HepG2 (cell line): ENCODE measurements around the gene PLK5. TPM values are rescaled to one million over a fixed set of nuclear protein-coding genes. Genes with fewer than 3 reads are reported as not detected.

ENCODE experiments used
- GLI4 ChIP-seq: sonication (generic); formaldehyde crosslinking; IDR thresholded peaks from 2 replicates; pipeline ENCODE4 v1.5.1; 2020; ENCODE audit warnings: missing genetic modification reagents, mild to moderate bottlenecking, moderate library complexity, borderline replicate concordance
- HNRNPK ChIP-seq: fragments of 200-400 bp; formaldehyde crosslinking; IDR thresholded peaks from 2 replicates; pipeline ENCODE4 v1.6.1; 2018; ENCODE audit warnings: low read length, low read depth, moderate library complexity, mild to moderate bottlenecking; ENCODE audit not compliant: poor library complexity, severe bottlenecking
- HOXA9 ChIP-seq: sonication (generic); formaldehyde crosslinking; IDR thresholded peaks from 2 replicates; pipeline ENCODE4 v1.8.1; 2022; ENCODE audit warnings: missing genetic modification reagents, mild to moderate bottlenecking, moderate library complexity, borderline replicate concordance
- IRF2 ChIP-seq: IDR thresholded peaks from 2 replicates; pipeline ENCODE4 v1.6.1; 2018; ENCODE audit warnings: missing genetic modification reagents, missing compliant biosample characterization
- MXI1 ChIP-seq: IDR thresholded peaks from 3 replicates; pipeline ENCODE4 v1.6.1; 2012; ENCODE audit warnings: low read depth, low read length, inconsistent platforms, borderline replicate concordance
- PAX8 ChIP-seq: sonication (generic); formaldehyde crosslinking; IDR thresholded peaks from 2 replicates; pipeline ENCODE4 v1.8.0; 2022; ENCODE audit warnings: mild to moderate bottlenecking, missing genetic modification reagents, borderline replicate concordance
- PCBP1 ChIP-seq: fragments of 200-400 bp; formaldehyde crosslinking; IDR thresholded peaks from 2 replicates; pipeline ENCODE4 v1.6.1; 2017; ENCODE audit warnings: mild to moderate bottlenecking, low read depth, low read length, borderline replicate concordance
- RELA ChIP-seq: sonication (generic); formaldehyde crosslinking; IDR thresholded peaks from 2 replicates; pipeline ENCODE4 v1.4.0; 2020; ENCODE audit warnings: missing genetic modification reagents
- SIN3A ChIP-seq: IDR thresholded peaks from 2 replicates; pipeline ENCODE4 v1.6.1; 2011; ENCODE audit warnings: low read depth, mild to moderate bottlenecking, control low read depth, low read length, borderline replicate concordance
- SP2 ChIP-seq: sonication (generic); formaldehyde crosslinking; IDR thresholded peaks from 2 replicates; pipeline ENCODE4 v1.5.1; 2020; ENCODE audit warnings: mild to moderate bottlenecking, missing genetic modification reagents
- SP5 ChIP-seq: IDR thresholded peaks from 2 replicates; pipeline ENCODE4 v1.6.1; 2016; ENCODE audit warnings: low read depth, borderline replicate concordance
- THYN1 ChIP-seq: sonication (generic); formaldehyde crosslinking; IDR thresholded peaks from 2 replicates; pipeline ENCODE4 v1.8.1; 2023; ENCODE audit warnings: low read depth, mild to moderate bottlenecking, moderate library complexity, missing genetic modification reagents, borderline replicate concordance
- ZMAT3 ChIP-seq: sonication (generic); formaldehyde crosslinking; conservative IDR thresholded peaks from 2 replicates; pipeline ENCODE4 v1.7.0; 2021; ENCODE audit warnings: missing genetic modification reagents
- ZMYM4 ChIP-seq: sonication (generic); formaldehyde crosslinking; IDR thresholded peaks from 2 replicates; pipeline ENCODE4 v1.8.1; 2023; ENCODE audit warnings: mild to moderate bottlenecking, missing genetic modification reagents
- ZNF225 ChIP-seq: sonication (generic); formaldehyde crosslinking; IDR thresholded peaks from 2 replicates; pipeline ENCODE4 v1.4.0; 2020; ENCODE audit warnings: mild to moderate bottlenecking, missing genetic modification reagents
- ZNF251 ChIP-seq: sonication (generic); formaldehyde crosslinking; IDR thresholded peaks from 2 replicates; pipeline ENCODE4 v1.9.0; 2021; ENCODE audit warnings: mild to moderate bottlenecking, missing genetic modification reagents
- ZNF326 ChIP-seq: sonication (generic); formaldehyde crosslinking; IDR thresholded peaks from 2 replicates; pipeline ENCODE4 v1.4.0; 2020; ENCODE audit warnings: missing genetic modification reagents, borderline replicate concordance
- ZNF430 ChIP-seq: sonication (generic); formaldehyde crosslinking; IDR thresholded peaks from 2 replicates; pipeline ENCODE4 v1.9.0; 2021; ENCODE audit warnings: mild to moderate bottlenecking, missing genetic modification reagents
- ZNF777 ChIP-seq: sonication (generic); formaldehyde crosslinking; IDR thresholded peaks from 2 replicates; pipeline ENCODE4 v1.4.0; 2020; ENCODE audit warnings: missing genetic modification reagents
- ZNF883 ChIP-seq: sonication (generic); formaldehyde crosslinking; IDR thresholded peaks from 2 replicates; pipeline ENCODE4 v1.5.1; 2020; ENCODE audit warnings: mild to moderate bottlenecking, missing genetic modification reagents; ENCODE audit errors: not compliant biosample characterization
- polyA plus RNA-seq, 8 experiments: library from polyadenylated mRNA; depleted of rRNA in 3 of 8; stranded (reverse) in 7 of 8; unstranded in 1 of 8; fragments of >200 nt; fragmentation: Illumina TruSeq in 4 of 8; extraction: Trizol in 4 of 8; gene quantifications; 2 replicates each; pipeline versions ENCODE4 v1.2.1 to v1.2.3, GENCODE V29; 2011 to 2016; ENCODE audit warnings: low read depth in 4 of 8, missing spikeins in 1 of 8, mixed read lengths in 1 of 8; ENCODE audit not compliant: insufficient read depth in 1 of 8
- total RNA-seq, 5 experiments: library from RNA; depleted of rRNA; stranded (reverse); fragments of >200 nt; fragmentation: Illumina TruSeq; extraction: Trizol; gene quantifications; 2 replicates each; pipeline ENCODE4 v1.2.3, GENCODE V29; 2016; ENCODE audit warnings: low read depth in 1 of 5
- TF ChIP-seq, protein P1 (sequence below): IDR thresholded peaks from 2 replicates; pipeline ENCODE4 v1.6.1; 2016; ENCODE audit warnings: missing compliant biosample characterization, missing genetic modification reagents, borderline replicate concordance
- TF ChIP-seq, protein P2 (sequence below): sonication (generic); formaldehyde crosslinking; IDR thresholded peaks from 2 replicates; pipeline ENCODE4 v1.5.1; 2020; ENCODE audit warnings: missing genetic modification reagents, mild to moderate bottlenecking, borderline replicate concordance
- TF ChIP-seq, protein P3 (sequence below): sonication (generic); formaldehyde crosslinking; IDR thresholded peaks from 2 replicates; pipeline ENCODE4 v1.5.1; 2020; ENCODE audit warnings: missing genetic modification reagents, mild to moderate bottlenecking, borderline replicate concordance
- TF ChIP-seq, protein P4 (sequence below): sonication (generic); formaldehyde crosslinking; IDR thresholded peaks from 2 replicates; pipeline ENCODE4 v1.4.0; 2020; ENCODE audit warnings: missing genetic modification reagents

Gene PLK5
- total and polyA plus RNA-seq, 2 of the 13 experiments (the other 11 are each of a cell fraction or from before 2014, with no cell fraction given) = not detected

DNA sequence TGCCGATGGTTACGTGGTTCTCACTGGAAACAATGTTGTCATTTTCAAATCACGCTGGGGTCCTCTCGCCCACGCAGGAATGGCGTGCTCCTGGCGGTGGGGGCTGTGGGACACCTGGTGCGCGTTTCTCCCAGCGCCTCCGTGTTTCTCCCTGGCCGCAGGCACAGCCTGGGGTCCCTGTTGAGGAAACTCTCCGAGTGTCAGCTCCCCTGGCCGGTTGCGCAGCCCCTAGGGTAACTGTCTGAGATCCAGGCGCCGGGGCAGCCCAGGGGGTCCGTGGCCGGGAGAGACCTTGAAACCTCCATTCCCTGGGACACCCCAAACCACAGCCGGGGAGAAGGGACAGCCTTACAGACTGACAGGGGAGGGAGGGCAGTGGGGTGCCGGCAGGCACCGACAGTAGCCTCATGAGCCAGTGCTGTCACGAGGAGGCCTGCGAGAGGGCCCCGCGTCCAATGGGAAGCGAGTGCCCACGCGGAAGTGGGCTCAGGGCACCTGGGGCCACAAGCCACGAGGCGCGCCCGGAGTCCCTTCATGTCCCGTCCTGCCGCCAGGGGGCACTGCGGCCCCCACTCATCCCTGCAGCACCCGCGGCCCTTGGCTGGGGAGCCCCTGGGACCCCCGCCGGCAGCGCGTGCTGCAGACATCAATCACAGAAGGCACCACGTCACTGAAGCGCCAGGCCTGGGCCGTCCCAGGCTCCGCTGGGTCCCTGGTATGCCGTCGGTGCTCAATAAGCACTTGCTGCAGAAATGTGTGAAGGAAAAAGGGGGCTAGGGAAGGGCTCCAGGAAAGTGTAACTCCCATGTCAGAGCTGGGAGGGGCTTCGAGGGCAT, 20.6 kb upstream of the PLK5 start (continued):
- TF ChIP-seq, protein P1, sequence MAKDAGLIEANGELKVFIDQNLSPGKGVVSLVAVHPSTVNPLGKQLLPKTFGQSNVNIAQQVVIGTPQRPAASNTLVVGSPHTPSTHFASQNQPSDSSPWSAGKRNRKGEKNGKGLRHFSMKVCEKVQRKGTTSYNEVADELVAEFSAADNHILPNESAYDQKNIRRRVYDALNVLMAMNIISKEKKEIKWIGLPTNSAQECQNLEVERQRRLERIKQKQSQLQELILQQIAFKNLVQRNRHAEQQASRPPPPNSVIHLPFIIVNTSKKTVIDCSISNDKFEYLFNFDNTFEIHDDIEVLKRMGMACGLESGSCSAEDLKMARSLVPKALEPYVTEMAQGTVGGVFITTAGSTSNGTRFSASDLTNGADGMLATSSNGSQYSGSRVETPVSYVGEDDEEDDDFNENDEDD (CRISPR knock-in tag) = peak; percentile 73
- TF ChIP-seq MXI1 (0 out of 3 replicates have a peak, but pooled peaks have one; percentile 29), RELA (no peak), ZMYM4 (CRISPR knock-in tag) (no peak), SP5 (no peak), ZNF430 (CRISPR knock-in tag) (no peak), PCBP1 (no peak), IRF2 (CRISPR knock-in tag) (no peak), PAX8 (CRISPR knock-in tag) (no peak; the same call in 1 of the 2 replicates), SIN3A (no peak), ZNF883 (no peak), ZNF251 (CRISPR knock-in tag) (no peak), HNRNPK (no peak), GLI4 (CRISPR knock-in tag) (no peak), ZNF777 (CRISPR knock-in tag) (no peak), SP2 (CRISPR knock-in tag) (no peak), HOXA9 (CRISPR knock-in tag) (no peak), THYN1 (CRISPR knock-in tag) (no peak), ZNF225 (CRISPR knock-in tag) (no peak), ZMAT3 (no peak), ZNF326 (no peak)
- TF ChIP-seq, protein P2, sequence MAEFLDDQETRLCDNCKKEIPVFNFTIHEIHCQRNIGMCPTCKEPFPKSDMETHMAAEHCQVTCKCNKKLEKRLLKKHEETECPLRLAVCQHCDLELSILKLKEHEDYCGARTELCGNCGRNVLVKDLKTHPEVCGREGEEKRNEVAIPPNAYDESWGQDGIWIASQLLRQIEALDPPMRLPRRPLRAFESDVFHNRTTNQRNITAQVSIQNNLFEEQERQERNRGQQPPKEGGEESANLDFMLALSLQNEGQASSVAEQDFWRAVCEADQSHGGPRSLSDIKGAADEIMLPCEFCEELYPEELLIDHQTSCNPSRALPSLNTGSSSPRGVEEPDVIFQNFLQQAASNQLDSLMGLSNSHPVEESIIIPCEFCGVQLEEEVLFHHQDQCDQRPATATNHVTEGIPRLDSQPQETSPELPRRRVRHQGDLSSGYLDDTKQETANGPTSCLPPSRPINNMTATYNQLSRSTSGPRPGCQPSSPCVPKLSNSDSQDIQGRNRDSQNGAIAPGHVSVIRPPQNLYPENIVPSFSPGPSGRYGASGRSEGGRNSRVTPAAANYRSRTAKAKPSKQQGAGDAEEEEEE (CRISPR knock-in tag) = no peak
- TF ChIP-seq, protein P3, sequence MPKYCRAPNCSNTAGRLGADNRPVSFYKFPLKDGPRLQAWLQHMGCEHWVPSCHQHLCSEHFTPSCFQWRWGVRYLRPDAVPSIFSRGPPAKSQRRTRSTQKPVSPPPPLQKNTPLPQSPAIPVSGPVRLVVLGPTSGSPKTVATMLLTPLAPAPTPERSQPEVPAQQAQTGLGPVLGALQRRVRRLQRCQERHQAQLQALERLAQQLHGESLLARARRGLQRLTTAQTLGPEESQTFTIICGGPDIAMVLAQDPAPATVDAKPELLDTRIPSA = no peak
- TF ChIP-seq, protein P4, sequence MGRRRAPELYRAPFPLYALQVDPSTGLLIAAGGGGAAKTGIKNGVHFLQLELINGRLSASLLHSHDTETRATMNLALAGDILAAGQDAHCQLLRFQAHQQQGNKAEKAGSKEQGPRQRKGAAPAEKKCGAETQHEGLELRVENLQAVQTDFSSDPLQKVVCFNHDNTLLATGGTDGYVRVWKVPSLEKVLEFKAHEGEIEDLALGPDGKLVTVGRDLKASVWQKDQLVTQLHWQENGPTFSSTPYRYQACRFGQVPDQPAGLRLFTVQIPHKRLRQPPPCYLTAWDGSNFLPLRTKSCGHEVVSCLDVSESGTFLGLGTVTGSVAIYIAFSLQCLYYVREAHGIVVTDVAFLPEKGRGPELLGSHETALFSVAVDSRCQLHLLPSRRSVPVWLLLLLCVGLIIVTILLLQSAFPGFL = no peak
